IgD-negative memory B cell (primary cell): ENCODE data around the gene SASS6. TPM values are rescaled to one million over a fixed set of nuclear protein-coding genes. Genes with fewer than 3 reads are reported as not detected.
"Not testable (repeated sequence)": the region's sequence is repeated elsewhere in the genome, so short reads cannot be mapped to it uniquely, and the experiment has no call there.

Source experiments
- H3K27ac Mint-ChIP-seq, 3 donors: one replicate each; pipeline ENCODE4 v1.8.0; 2020 to 2022; ENCODE audit warnings: mild to moderate bottlenecking in 3 of 3, mixed read lengths in 3 of 3, moderate library complexity in 1 of 3
- H3K27me3 Mint-ChIP-seq: one replicate; pipeline ENCODE4 v1.8.0; 2021; ENCODE audit warnings: mixed read lengths
- H3K36me3 Mint-ChIP-seq: one replicate; pipeline ENCODE4 v1.8.0; 2020; ENCODE audit warnings: mild to moderate bottlenecking, mixed read lengths
- H3K4me1 Mint-ChIP-seq, 3 donors: one replicate each; pipeline ENCODE4 v1.8.0; 2020 to 2022; ENCODE audit warnings: mixed read lengths in 3 of 3, mild to moderate bottlenecking in 1 of 3
- H3K4me3 Mint-ChIP-seq, 4 donors: one replicate each; pipeline ENCODE4 v1.8.0; 2020 to 2022; ENCODE audit warnings: mild to moderate bottlenecking in 4 of 4, mixed read lengths in 4 of 4, moderate library complexity in 3 of 4
- H3K9me3 Mint-ChIP-seq, 3 donors: one replicate each; pipeline ENCODE4 v1.8.0; 2020 to 2021; ENCODE audit warnings: mixed read lengths in 3 of 3, mild to moderate bottlenecking in 1 of 3
- polyA plus RNA-seq: library from polyadenylated mRNA; unstranded; fragments of 300-500 nt; fragmentation: Illumina TruSeq; gene quantifications from one replicate; pipeline ENCODE4 v1.2.3, GENCODE V29; 2021

The SASS6 gene
- polyA plus RNA-seq, 1 donor from 2014 or later, result 3.6 TPM

- Mint-ChIP-seq H3K27ac (peak overlapping the region in 1 of 3 donors; percentile 84), H3K36me3 (peaks cover 3% of the 10 kb centered on the region)
These were observed 56.0 kb downstream of the SASS6 start for GRCh38 chr1:100076744-100077143.

GRCh38 chr1:100076319-100076718 lies 56.4 kb downstream of the SASS6 start:
- Mint-ChIP-seq H3K4me1 (peaks cover 0 to 13% (median 9%) of the 10 kb centered on the region in 3 donors), H3K9me3 (no peaks in the 10 kb centered on the region), H3K27me3 (no peaks in the 10 kb centered on the region), H3K27ac (peak overlapping the region; percentile 19 to 84 (median 23)), H3K36me3 (peaks cover 4% of the 10 kb centered on the region), H3K4me3 (no peak overlapping the region)

More at GRCh38 chr1:100076744-100077143, 56.0 kb downstream of the SASS6 start:
- H3K9me3 Mint-ChIP-seq, result no peaks in the 10 kb centered on the region
- peaks cover 0 to 13% (median 9%) of the 10 kb centered on the region in 3 donors for H3K4me1 Mint-ChIP-seq
- no peaks in the 10 kb centered on the region for H3K27me3 Mint-ChIP-seq
- H3K4me3 Mint-ChIP-seq, result no peak overlapping the region

DNA sequence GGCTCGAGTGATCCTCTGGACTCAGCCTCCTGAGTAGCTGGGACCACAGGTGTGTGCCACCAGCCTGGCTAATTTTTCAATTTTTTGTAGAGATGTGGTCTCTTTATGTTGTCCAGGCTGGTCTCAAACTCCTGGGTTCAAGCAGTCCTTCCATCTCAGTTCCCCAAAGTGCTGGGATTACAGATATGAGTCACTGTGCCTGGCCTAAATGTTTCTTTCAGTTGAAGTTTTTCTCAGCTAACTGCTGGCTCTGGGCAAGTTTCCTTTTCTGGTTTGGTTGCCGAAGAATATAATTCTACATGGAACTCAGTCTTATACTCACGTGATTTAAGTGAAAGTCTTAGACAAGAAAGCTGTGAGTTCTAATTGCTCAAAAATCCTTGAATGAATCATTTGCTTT lies 57.0 kb downstream of the SASS6 start:
- no peaks in the 10 kb centered on the region for H3K9me3 Mint-ChIP-seq
- H3K4me1 Mint-ChIP-seq, result peaks cover 0 to 13% (median 9%) of the 10 kb centered on the region in 3 donors
- H3K27ac Mint-ChIP-seq, result peak overlapping the region; percentile 19 to 84 (median 23)
- no peak overlapping the region for H3K4me3 Mint-ChIP-seq
- no peaks in the 10 kb centered on the region for H3K27me3 Mint-ChIP-seq
- peaks cover 6% of the 10 kb centered on the region for H3K36me3 Mint-ChIP-seq

DNA sequence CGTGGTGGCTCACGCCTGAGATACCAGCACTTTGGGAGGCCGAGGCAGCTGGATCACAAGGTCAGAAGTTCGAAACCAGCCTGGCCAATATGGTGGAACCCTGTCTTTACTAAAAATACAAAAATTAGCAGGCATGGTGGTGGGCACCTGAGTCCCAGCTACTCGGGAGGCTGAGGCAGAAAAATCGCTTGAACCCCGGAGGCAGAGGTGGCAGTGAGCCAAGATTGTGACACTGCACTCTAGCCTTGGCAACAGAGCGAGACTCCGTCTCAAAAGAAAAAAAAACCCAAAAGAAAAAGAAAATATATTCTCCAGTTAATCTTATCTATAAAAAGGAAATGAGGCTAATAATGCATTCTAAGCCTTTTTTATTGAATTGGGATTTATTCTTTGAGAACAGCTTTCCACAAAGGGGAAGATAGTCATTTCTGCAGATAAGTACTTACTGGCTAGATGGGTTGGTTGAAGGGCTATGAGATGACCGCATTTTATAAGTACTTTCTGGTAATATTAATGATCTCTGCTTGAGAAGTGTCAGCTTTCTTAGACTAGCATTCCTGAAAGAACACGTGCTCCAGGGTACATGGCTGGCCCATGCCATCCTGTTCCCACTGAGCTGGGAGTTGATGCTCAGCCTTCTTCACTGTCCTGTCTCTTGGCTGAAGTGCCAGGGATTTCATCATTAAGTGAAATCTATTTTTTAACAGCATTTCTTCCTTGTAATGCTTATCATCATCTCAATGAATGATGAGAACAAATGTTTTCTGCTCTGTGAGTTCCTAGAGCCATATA lies 57.9 kb downstream of the SASS6 start:
- Mint-ChIP-seq H3K27ac (peak overlapping the region in 1 of 3 donors; percentile 50), H3K27me3 (no peaks in the 10 kb centered on the region), H3K9me3 (no peaks in the 10 kb centered on the region), H3K4me1 (peaks cover 2 to 13% (median 9%) of the 10 kb centered on the region in 3 donors), H3K4me3 (peak overlapping the region in 1 of 4 donors; percentile 38), H3K36me3 (peaks cover 9% of the 10 kb centered on the region)

GRCh38 chr1:100073531-100073930 lies 59.2 kb downstream of the SASS6 start:
- peaks cover 9% of the 10 kb centered on the region for H3K36me3 Mint-ChIP-seq
- no peak overlapping the region for H3K4me3 Mint-ChIP-seq
- H3K4me1 Mint-ChIP-seq, result peaks cover 2 to 13% (median 9%) of the 10 kb centered on the region in 3 donors
- H3K27me3 Mint-ChIP-seq, result no peaks in the 10 kb centered on the region
- no peak overlapping the region for H3K27ac Mint-ChIP-seq
- H3K9me3 Mint-ChIP-seq, result no peaks in the 10 kb centered on the region

GRCh38 chr1:100070201-100070939 lies 62.4 kb downstream of the SASS6 start:
- Mint-ChIP-seq H3K4me1 (peaks cover 3 to 6% (median 4%) of the 10 kb centered on the region in 3 donors), H3K4me3 (no peak overlapping the region), H3K27ac (peak overlapping the region in 1 of 3 donors; percentile 80), H3K36me3 (peaks cover 15% of the 10 kb centered on the region), H3K9me3 (no peaks in the 10 kb centered on the region), H3K27me3 (no peaks in the 10 kb centered on the region)

- Mint-ChIP-seq H3K27ac (no peak overlapping the region), H3K36me3 (peaks cover 18% of the 10 kb centered on the region), H3K4me1 (peaks cover 3 to 13% (median 7%) of the 10 kb centered on the region in 3 donors), H3K4me3 (no peak overlapping the region), H3K9me3 (no peaks in the 10 kb centered on the region), H3K27me3 (no peaks in the 10 kb centered on the region)
These were observed 66.8 kb downstream of the SASS6 start for GRCh38 chr1:100065969-100066227.

DNA sequence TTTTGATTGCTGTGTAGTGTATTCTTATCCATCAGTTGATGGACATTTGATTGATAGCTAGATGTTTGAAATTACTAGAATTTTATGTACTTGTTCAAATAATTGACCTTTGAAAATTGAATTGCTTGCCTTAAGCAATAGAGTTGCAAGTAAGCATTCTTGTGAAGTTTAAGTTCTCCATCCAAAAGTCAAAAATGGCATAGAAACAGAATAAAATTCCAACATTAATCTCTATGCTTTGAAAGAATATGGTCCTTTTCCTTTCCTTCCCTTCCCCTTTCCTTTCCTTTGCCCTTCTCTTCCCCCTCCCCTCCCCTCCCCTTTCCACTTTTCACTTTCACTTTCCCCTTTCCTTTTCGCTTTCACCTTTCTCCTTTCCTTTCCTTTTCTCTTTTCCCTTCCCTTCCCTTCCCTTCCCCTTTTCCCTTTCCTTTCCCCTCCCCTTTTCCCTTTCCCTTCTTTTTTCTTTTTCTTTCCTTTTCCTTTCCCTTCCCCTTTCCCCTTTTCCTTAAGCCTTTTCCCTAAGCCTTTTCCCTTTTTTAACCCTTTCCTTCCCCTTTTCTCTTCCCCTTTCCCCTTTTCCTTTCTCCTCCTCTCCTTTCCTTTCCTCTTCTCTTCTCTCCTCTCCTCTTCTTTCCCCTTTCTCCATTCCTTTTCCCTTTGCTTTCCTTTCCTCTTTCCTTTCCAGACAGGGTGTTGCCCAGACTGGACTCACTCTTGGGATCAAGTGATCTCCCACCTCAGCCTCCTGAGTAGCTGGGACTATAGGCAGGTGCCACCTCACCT lies 67.4 kb downstream of the SASS6 start:
- Mint-ChIP-seq H3K4me3 (no peak overlapping the region), H3K27me3 (no peaks in the 10 kb centered on the region), H3K27ac (peak overlapping the region in 2 of 3 donors; percentile 31 to 63), H3K4me1 (peaks cover 3 to 13% (median 7%) of the 10 kb centered on the region in 3 donors), H3K9me3 (no peaks in the 10 kb centered on the region), H3K36me3 (peaks cover 22% of the 10 kb centered on the region)

DNA sequence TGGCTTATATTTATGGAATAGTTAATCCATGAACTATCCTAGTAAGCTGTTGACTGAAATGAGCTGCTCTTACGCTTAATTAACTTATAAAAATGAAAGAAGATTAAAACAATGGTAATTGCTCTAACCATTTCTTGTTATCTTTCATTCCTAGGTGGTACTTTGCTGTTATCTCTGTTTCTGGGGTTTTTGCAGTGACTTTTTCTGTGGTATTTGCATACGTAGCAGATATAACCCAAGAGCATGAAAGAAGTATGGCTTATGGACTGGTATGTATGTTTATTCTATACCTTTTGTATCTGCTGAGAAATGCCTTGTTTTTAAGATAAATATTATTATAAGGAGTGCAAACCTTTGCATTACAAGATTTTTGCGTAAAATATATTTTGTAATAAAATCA lies 71.0 kb downstream of the SASS6 start:
- Mint-ChIP-seq H3K4me3 (no peak overlapping the region), H3K27me3 (no peaks in the 10 kb centered on the region), H3K9me3 (no peaks in the 10 kb centered on the region), H3K36me3 (peaks cover 16% of the 10 kb centered on the region), H3K27ac (no peak overlapping the region), H3K4me1 (peaks cover 8 to 11% (median 11%) of the 10 kb centered on the region in 3 donors)

DNA sequence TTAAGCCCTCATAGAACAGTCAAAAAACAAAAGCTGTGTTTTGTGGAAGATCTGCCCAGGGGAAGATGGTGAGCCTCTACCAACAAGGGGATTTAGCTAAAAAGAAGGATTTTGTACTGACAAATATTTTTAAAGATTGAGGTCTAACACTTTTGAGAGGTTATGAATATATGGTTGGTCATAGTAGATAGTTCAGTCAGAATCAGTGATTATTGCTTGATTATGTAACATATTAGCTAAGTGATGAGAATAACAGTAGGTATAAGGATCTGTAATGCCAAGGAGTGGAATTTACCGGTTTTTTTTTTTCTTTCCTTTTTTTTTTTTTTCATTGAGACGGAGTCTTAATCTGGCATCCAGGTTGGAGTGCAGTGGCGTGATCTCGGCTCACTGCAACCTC lies 79.0 kb downstream of the SASS6 start:
- Mint-ChIP-seq H3K36me3 (peaks cover 7% of the 10 kb centered on the region), H3K9me3 (no peaks in the 10 kb centered on the region), H3K4me3 (no peak overlapping the region), H3K4me1 (peaks cover 19 to 43% (median 34%) of the 10 kb centered on the region in 3 donors), H3K27ac (no peak overlapping the region), H3K27me3 (no peaks in the 10 kb centered on the region)

- H3K9me3 Mint-ChIP-seq, result no peaks in the 10 kb centered on the region
- H3K4me1 Mint-ChIP-seq, result peaks cover 23 to 49% (median 39%) of the 10 kb centered on the region in 3 donors
- H3K27ac Mint-ChIP-seq, result peak overlapping the region in 1 of 3 donors; percentile 63
- no peak overlapping the region for H3K4me3 Mint-ChIP-seq
- peaks cover 7% of the 10 kb centered on the region for H3K36me3 Mint-ChIP-seq
- H3K27me3 Mint-ChIP-seq, result no peaks in the 10 kb centered on the region
These were observed 79.6 kb downstream of the SASS6 start for GRCh38 chr1:100053119-100053518.

DNA sequence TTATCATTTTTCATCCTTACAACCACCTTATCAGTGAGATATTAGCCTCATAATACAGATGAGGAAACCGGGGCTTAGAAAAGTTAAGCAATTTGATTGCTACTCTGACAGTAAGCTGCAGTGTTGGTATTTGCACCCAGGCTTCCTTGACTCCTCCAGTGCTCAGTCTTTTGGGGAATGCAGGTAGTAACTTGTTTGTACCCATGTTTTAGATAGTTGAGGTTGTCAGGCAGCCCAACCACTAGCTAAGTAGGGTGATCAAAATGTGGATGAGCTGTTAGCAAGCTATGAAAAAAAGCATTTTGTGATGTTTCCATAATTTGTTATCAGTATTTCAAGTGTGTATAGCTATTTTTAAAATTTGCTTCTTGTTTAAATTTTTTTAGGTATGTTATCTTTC lies 80.8 kb downstream of the SASS6 start:
- H3K4me3 Mint-ChIP-seq, result no peak overlapping the region
- no peaks in the 10 kb centered on the region for H3K27me3 Mint-ChIP-seq
- peaks cover 30 to 49% (median 48%) of the 10 kb centered on the region in 3 donors for H3K4me1 Mint-ChIP-seq

DNA sequence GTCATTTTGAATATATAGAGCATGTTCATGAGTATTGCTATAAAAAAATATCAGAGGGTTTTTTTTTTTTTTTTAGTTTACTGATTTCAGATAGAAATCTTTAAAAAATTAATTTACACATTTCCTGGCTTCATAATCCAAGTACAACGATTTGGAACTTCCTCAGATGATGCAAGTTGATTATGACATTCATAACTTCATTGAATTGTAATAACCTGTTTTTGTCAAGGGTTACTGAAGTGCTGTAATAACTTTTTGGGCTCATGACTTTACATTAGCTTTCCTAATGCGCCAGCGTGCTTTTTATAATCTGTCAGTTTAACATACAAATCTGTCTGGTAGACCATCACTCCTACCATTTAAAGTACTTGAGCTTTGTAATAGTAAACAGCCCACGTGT lies 81.3 kb downstream of the SASS6 start:
- Mint-ChIP-seq H3K9me3 (no peaks in the 10 kb centered on the region), H3K36me3 (peaks cover 7% of the 10 kb centered on the region), H3K4me3 (no peak overlapping the region), H3K27ac (no peak overlapping the region), H3K27me3 (no peaks in the 10 kb centered on the region), H3K4me1 (peaks cover 35 to 51% (median 50%) of the 10 kb centered on the region in 3 donors)

More for the DNA sequence above, 80.8 kb downstream of the SASS6 start:
- Mint-ChIP-seq H3K36me3 (peaks cover 7% of the 10 kb centered on the region), H3K27ac (no peak overlapping the region), H3K9me3 (no peaks in the 10 kb centered on the region)

DNA sequence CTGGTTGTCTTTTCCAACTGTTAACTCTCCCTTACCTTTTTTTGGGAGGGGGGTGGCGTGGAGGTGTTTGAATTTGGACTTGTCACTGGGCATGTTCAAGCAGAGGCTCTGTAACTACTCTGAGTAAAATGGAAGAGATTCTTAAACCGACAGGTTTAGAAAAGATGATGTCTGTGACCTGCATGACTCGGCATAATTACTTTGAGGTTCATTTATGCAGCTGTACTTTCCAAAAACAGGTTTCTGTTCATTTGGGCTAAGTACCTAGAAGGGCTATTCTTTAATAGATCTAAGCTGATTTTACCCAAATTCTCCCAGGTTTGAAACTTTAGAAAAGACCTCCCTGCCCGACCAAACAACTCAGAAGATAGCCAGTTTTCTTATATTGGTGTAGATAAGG lies 82.6 kb downstream of the SASS6 start:
- no peaks in the 10 kb centered on the region for H3K9me3 Mint-ChIP-seq
- peak overlapping the region in 1 of 4 donors; percentile 27 for H3K4me3 Mint-ChIP-seq
- no peaks in the 10 kb centered on the region for H3K27me3 Mint-ChIP-seq
- H3K4me1 Mint-ChIP-seq, result peaks cover 40 to 55% (median 48%) of the 10 kb centered on the region in 3 donors
- H3K36me3 Mint-ChIP-seq, result peaks cover 8% of the 10 kb centered on the region
- peak overlapping the region in 2 of 3 donors; percentile 41 to 89 for H3K27ac Mint-ChIP-seq

- Mint-ChIP-seq H3K4me3 (peak overlapping the region; percentile 76 to 86 (median 81)), H3K4me1 (peaks cover 50 to 70% (median 55%) of the 10 kb centered on the region in 3 donors), H3K27ac (peak overlapping the region; percentile 84 to 91 (median 86)), H3K36me3 (peaks cover 12% of the 10 kb centered on the region)
- H3K9me3 Mint-ChIP-seq, H3K27me3 Mint-ChIP-seq: not testable (repeated sequence)
These were observed 85.5 kb downstream of the SASS6 start for GRCh38 chr1:100047235-100047708.
